ENCODE results near the gene TRIM17. TPM values are rescaled to one million over a fixed set of nuclear protein-coding genes. Genes with fewer than 3 reads are reported as not detected.
A peak's percentile ranks its signal among the peaks of the same experiment; 100 is the strongest.

Gene TRIM17
- total and polyA plus RNA-seq, 9 of the 15 experiments (the other 6 are each of a cell fraction or from before 2014, with no cell fraction given): not detected

DNA sequence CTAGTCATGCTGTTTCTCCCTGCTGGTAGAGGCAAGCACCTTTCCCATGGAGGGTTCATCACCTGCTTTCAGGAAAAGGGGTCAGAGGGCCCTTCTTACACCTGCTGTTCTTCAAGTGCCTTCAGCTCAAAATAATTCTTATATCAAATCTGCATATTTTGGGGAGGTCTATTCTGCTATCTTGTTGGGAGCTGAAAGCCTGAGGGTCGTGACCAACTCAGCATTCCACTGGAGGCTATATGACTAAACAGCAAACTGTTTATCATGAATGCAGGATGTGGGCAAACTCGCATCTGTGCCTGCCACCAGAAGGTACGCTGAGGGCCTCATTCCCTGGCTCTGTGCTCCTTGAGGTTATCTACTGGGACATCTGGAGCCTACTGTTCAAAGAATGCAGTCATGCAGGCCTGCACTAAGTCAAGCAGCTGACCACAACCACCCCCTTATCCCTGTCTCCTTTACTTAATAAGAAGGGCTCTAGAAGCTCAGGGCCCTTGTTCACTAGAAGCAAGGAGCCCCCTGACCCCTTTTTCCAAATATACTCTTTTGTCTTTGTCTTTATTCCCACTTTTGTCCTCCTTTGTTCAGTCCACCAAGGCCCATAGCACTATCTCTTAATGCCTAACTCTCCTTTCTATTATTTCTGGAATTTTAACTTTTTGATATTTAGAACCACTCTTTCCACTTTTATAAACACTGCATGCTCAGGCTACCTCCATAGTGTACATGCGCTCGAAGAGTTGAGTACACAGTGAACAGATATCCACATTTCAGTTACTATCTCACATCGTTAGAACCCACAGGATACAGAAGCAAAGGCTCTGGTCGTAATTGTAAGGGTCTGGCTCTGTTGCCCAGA, 4.5 kb upstream of the TRIM17 start (continued):
- TF ChIP-seq CCNT2 (IDR thresholded peaks at IDR 0.05; ENCODE audit: borderline replicate concordance, extremely low read depth, insufficient read length, low read depth, low read length): no peak
- TF ChIP-seq NFYB (IDR thresholded peaks at IDR 0.05; ENCODE audit: extremely low read depth, insufficient read length): no peak
- no peak for TF ChIP-seq NR4A1 (CRISPR knock-in tag; IDR thresholded peaks at IDR 0.05)
- TF ChIP-seq NR4A1 (tag; IDR thresholded peaks at IDR 0.05): no peak
- no peak for TF ChIP-seq KAT2B (IDR thresholded peaks at IDR 0.05; ENCODE audit: low read depth, low read length)
- TF ChIP-seq, protein P1, sequence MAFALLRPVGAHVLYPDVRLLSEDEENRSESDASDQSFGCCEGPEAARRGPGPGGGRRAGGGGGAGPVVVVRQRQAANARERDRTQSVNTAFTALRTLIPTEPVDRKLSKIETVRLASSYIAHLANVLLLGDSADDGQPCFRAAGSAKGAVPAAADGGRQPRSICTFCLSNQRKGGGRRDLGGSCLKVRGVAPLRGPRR (CRISPR knock-in tag; IDR thresholded peaks at IDR 0.05): no peak
- no peak for TF ChIP-seq MEF2D (tag; conservative IDR thresholded peaks at IDR 0.05; ENCODE audit: low read depth)
- TF ChIP-seq POLR3A (IDR thresholded peaks at IDR 0.05; ENCODE audit: borderline replicate concordance, extremely low read depth, insufficient read depth, insufficient read length): no peak
- TF ChIP-seq, protein P2, sequence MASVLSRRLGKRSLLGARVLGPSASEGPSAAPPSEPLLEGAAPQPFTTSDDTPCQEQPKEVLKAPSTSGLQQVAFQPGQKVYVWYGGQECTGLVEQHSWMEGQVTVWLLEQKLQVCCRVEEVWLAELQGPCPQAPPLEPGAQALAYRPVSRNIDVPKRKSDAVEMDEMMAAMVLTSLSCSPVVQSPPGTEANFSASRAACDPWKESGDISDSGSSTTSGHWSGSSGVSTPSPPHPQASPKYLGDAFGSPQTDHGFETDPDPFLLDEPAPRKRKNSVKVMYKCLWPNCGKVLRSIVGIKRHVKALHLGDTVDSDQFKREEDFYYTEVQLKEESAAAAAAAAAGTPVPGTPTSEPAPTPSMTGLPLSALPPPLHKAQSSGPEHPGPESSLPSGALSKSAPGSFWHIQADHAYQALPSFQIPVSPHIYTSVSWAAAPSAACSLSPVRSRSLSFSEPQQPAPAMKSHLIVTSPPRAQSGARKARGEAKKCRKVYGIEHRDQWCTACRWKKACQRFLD (CRISPR knock-in tag; IDR thresholded peaks at IDR 0.05): peak; percentile 90; the same call in 1 of the 2 replicates
- no peak for TF ChIP-seq KLF1 (tag; IDR thresholded peaks at IDR 0.05)
- TF ChIP-seq, protein P3, sequence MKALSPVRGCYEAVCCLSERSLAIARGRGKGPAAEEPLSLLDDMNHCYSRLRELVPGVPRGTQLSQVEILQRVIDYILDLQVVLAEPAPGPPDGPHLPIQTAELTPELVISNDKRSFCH (CRISPR knock-in tag; IDR thresholded peaks at IDR 0.05): no peak
- TF ChIP-seq, protein P3 (tag; IDR thresholded peaks at IDR 0.05): peak; percentile 60; the same call in 1 of the 2 replicates
- no peak for TF ChIP-seq ZBTB17 (CRISPR knock-in tag; IDR thresholded peaks at IDR 0.05)
- TF ChIP-seq ZNF134 (CRISPR knock-in tag; conservative IDR thresholded peaks at IDR 0.05): no peak
- TF ChIP-seq SMAD3 (CRISPR knock-in tag; conservative IDR thresholded peaks at IDR 0.05): no peak
- TF ChIP-seq KLF6 (CRISPR knock-in tag; IDR thresholded peaks at IDR 0.05; ENCODE audit: borderline replicate concordance): no peak
- TF ChIP-seq HDAC8 (tag; IDR thresholded peaks at IDR 0.05): no peak
- TF ChIP-seq, protein P4, sequence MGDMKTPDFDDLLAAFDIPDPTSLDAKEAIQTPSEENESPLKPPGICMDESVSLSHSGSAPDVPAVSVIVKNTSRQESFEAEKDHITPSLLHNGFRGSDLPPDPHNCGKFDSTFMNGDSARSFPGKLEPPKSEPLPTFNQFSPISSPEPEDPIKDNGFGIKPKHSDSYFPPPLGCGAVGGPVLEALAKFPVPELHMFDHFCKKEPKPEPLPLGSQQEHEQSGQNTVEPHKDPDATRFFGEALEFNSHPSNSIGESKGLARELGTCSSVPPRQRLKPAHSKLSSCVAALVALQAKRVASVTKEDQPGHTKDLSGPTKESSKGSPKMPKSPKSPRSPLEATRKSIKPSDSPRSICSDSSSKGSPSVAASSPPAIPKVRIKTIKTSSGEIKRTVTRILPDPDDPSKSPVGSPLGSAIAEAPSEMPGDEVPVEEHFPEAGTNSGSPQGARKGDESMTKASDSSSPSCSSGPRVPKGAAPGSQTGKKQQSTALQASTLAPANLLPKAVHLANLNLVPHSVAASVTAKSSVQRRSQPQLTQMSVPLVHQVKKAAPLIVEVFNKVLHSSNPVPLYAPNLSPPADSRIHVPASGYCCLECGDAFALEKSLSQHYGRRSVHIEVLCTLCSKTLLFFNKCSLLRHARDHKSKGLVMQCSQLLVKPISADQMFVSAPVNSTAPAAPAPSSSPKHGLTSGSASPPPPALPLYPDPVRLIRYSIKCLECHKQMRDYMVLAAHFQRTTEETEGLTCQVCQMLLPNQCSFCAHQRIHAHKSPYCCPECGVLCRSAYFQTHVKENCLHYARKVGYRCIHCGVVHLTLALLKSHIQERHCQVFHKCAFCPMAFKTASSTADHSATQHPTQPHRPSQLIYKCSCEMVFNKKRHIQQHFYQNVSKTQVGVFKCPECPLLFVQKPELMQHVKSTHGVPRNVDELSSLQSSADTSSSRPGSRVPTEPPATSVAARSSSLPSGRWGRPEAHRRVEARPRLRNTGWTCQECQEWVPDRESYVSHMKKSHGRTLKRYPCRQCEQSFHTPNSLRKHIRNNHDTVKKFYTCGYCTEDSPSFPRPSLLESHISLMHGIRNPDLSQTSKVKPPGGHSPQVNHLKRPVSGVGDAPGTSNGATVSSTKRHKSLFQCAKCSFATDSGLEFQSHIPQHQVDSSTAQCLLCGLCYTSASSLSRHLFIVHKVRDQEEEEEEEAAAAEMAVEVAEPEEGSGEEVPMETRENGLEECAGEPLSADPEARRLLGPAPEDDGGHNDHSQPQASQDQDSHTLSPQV (IDR thresholded peaks at IDR 0.05): 0 out of 2 replicates have a peak, but pooled peaks have one; percentile 23
- TF ChIP-seq, protein P5, sequence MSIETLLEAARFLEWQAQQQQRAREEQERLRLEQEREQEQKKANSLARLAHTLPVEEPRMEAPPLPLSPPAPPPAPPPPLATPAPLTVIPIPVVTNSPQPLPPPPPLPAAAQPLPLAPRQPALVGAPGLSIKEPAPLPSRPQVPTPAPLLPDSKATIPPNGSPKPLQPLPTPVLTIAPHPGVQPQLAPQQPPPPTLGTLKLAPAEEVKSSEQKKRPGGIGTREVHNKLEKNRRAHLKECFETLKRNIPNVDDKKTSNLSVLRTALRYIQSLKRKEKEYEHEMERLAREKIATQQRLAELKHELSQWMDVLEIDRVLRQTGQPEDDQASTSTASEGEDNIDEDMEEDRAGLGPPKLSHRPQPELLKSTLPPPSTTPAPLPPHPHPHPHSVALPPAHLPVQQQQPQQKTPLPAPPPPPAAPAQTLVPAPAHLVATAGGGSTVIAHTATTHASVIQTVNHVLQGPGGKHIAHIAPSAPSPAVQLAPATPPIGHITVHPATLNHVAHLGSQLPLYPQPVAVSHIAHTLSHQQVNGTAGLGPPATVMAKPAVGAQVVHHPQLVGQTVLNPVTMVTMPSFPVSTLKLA (conservative IDR thresholded peaks at IDR 0.05): peak in 1 of 2 experiments; percentile 53; a peak in 1 of 4 replicates

All from K562 (cell line).